ENCODE measurements around the gene SERPIND1.

SERPIND1 gene

GRCh38 chr22:20802922-20803553 lies 29.1 kb downstream of the SERPIND1 start:
- FAIRE-seq (no peak), DNase-seq (ENCODE audit: insufficient read length, low spot score) (no peak)
- no peak for TF ChIP-seq POLR2A (IDR thresholded peaks at IDR 0.05; ENCODE audit: low read depth, low read length)

GRCh38 chr22:20803696-20804324 lies 29.9 kb downstream of the SERPIND1 start:
- DNase-seq (ENCODE audit: insufficient read length, low spot score) (no peak), FAIRE-seq (no peak)
- TF ChIP-seq POLR2A (IDR thresholded peaks at IDR 0.05; ENCODE audit: low read depth, low read length) = no peak

- FAIRE-seq (no peak), DNase-seq (ENCODE audit: insufficient read length, low spot score) (no peak)
- no peak for TF ChIP-seq POLR2A (IDR thresholded peaks at IDR 0.05; ENCODE audit: low read depth, low read length)
Observed at GRCh38 chr22:20804650-20805049, 30.7 kb downstream of the SERPIND1 start.

- DNase-seq (ENCODE audit: insufficient read length, low spot score) (peak; percentile 42), FAIRE-seq (no peak)
- TF ChIP-seq POLR2A (IDR thresholded peaks at IDR 0.05; ENCODE audit: low read depth, low read length) = no peak
Observed at GRCh38 chr22:20805972-20806471, 32.1 kb downstream of the SERPIND1 start.

- peak; percentile 48 for DNase-seq (ENCODE audit: insufficient read length, low spot score)
- no peak for TF ChIP-seq POLR2A (IDR thresholded peaks at IDR 0.05; ENCODE audit: low read depth, low read length)
- peak; percentile 36 for FAIRE-seq
Observed at GRCh38 chr22:20807315-20807752, 33.4 kb downstream of the SERPIND1 start.

- FAIRE-seq (no peak), DNase-seq (ENCODE audit: insufficient read length, low spot score) (no peak)
- no peak for TF ChIP-seq POLR2A (IDR thresholded peaks at IDR 0.05; ENCODE audit: low read depth, low read length)
Observed at GRCh38 chr22:20808844-20809243, 34.9 kb downstream of the SERPIND1 start.

GRCh38 chr22:20809538-20810185 lies 35.7 kb downstream of the SERPIND1 start:
- FAIRE-seq (no peak), DNase-seq (ENCODE audit: insufficient read length, low spot score) (no peak)
- TF ChIP-seq POLR2A (IDR thresholded peaks at IDR 0.05; ENCODE audit: low read depth, low read length) = no peak

- no peak for TF ChIP-seq POLR2A (IDR thresholded peaks at IDR 0.05; ENCODE audit: low read depth, low read length)
- FAIRE-seq = no peak
Observed at GRCh38 chr22:20810645-20811044, 36.7 kb downstream of the SERPIND1 start.

GRCh38 chr22:20811171-20811570 lies 37.3 kb downstream of the SERPIND1 start:
- DNase-seq (ENCODE audit: insufficient read length, low spot score) (no peak), FAIRE-seq (no peak)
- TF ChIP-seq POLR2A (IDR thresholded peaks at IDR 0.05; ENCODE audit: low read depth, low read length) = no peak

More at GRCh38 chr22:20810645-20811044, 36.7 kb downstream of the SERPIND1 start:
- DNase-seq (ENCODE audit: insufficient read length, low spot score) = no peak

GRCh38 chr22:20811971-20812660 lies 38.2 kb downstream of the SERPIND1 start:
- no peak for FAIRE-seq
- no peak for TF ChIP-seq POLR2A (IDR thresholded peaks at IDR 0.05; ENCODE audit: low read depth, low read length)

GRCh38 chr22:20813056-20813455 lies 39.1 kb downstream of the SERPIND1 start:
- no peak for DNase-seq (ENCODE audit: insufficient read length, low spot score)
- TF ChIP-seq POLR2A (IDR thresholded peaks at IDR 0.05; ENCODE audit: low read depth, low read length) = no peak
- FAIRE-seq = no peak

More at GRCh38 chr22:20811971-20812660, 38.2 kb downstream of the SERPIND1 start:
- DNase-seq (ENCODE audit: insufficient read length, low spot score) = no peak

- FAIRE-seq (no peak), DNase-seq (ENCODE audit: insufficient read length, low spot score) (no peak)
- no peak for TF ChIP-seq POLR2A (IDR thresholded peaks at IDR 0.05; ENCODE audit: low read depth, low read length)
Observed at GRCh38 chr22:20814221-20814808, 40.4 kb downstream of the SERPIND1 start.

GRCh38 chr22:20815477-20816050 lies 41.7 kb downstream of the SERPIND1 start:
- no peak for TF ChIP-seq POLR2A (IDR thresholded peaks at IDR 0.05; ENCODE audit: low read depth, low read length)
- DNase-seq (ENCODE audit: insufficient read length, low spot score) = no peak
- FAIRE-seq = no peak

Measured in H54 (cell line).